Activated CD4-positive, CD25-positive, alpha-beta regulatory T cell treated with anti-CD3 and anti-CD28 coated beads, Interleukin-2, amount 50 U/mL, for 16 hours (primary cell): Measurements from ENCODE around the gene TMEM247.

Experiments used
- DNase-seq: peaks from one replicate; pipeline ENCODE4 v3.0.0-alpha.2; 2020; ENCODE audit warnings: low read depth, low spot score

The TMEM247 gene

GRCh38 chr2:46479265-46479664 lies at the start of gene TMEM247:
Gene TMEM247 (plus strand): TSS chr2:46479565.
- no peak for DNase-seq

- DNase-seq: no peak
Observed at GRCh38 chr2:46430413-46430812, 49.0 kb upstream of the TMEM247 start.

GRCh38 chr2:46430992-46431391 lies 48.4 kb upstream of the TMEM247 start:
- no peak for DNase-seq

- DNase-seq: no peak
Observed at GRCh38 chr2:46431481-46432235, 47.7 kb upstream of the TMEM247 start.

- no peak for DNase-seq
Observed at GRCh38 chr2:46434851-46435273, 44.5 kb upstream of the TMEM247 start.

- DNase-seq: no peak
Observed at GRCh38 chr2:46435353-46435752, 44.0 kb upstream of the TMEM247 start.

- DNase-seq: no peak
Observed at GRCh38 chr2:46435796-46436360, 43.5 kb upstream of the TMEM247 start.

- DNase-seq: no peak
Observed at GRCh38 chr2:46436800-46437199, 42.6 kb upstream of the TMEM247 start.

- DNase-seq: no peak
Observed at GRCh38 chr2:46438102-46438501, 41.3 kb upstream of the TMEM247 start.

- no peak for DNase-seq
Observed at GRCh38 chr2:46438794-46439193, 40.6 kb upstream of the TMEM247 start.

- no peak for DNase-seq
Observed at GRCh38 chr2:46439582-46439981, 39.8 kb upstream of the TMEM247 start.

- no peak for DNase-seq
Observed at GRCh38 chr2:46441838-46442712, 37.3 kb upstream of the TMEM247 start.

GRCh38 chr2:46444732-46445131 lies 34.6 kb upstream of the TMEM247 start:
- no peak for DNase-seq

- DNase-seq: no peak
Observed at GRCh38 chr2:46445556-46445955, 33.8 kb upstream of the TMEM247 start.

- no peak for DNase-seq
Observed at GRCh38 chr2:46446871-46447568, 32.3 kb upstream of the TMEM247 start.

- DNase-seq: no peak
Observed at GRCh38 chr2:46447649-46448048, 31.7 kb upstream of the TMEM247 start.

GRCh38 chr2:46448111-46448510 lies 31.3 kb upstream of the TMEM247 start:
- no peak for DNase-seq

GRCh38 chr2:46448641-46449040 lies 30.7 kb upstream of the TMEM247 start:
- DNase-seq: no peak

- DNase-seq: no peak
Observed at GRCh38 chr2:46449700-46450099, 29.7 kb upstream of the TMEM247 start.

- DNase-seq: no peak
Observed at GRCh38 chr2:46451131-46451711, 28.1 kb upstream of the TMEM247 start.

- DNase-seq: no peak
Observed at GRCh38 chr2:46456789-46457188, 22.6 kb upstream of the TMEM247 start.
